Glutamatergic neuron (in vitro differentiated cells): Measurements from ENCODE around the gene ANKRD60. TPM values are rescaled to one million over a fixed set of nuclear protein-coding genes. Genes with fewer than 3 reads are reported as not detected.

Experiments
- DNase-seq: peaks from one replicate; pipeline ENCODE4 v3.0.0; 2022
- H3K27ac Mint-ChIP-seq: one replicate; pipeline ENCODE4 v1.8.0; 2020; ENCODE audit warnings: mild to moderate bottlenecking, mixed read lengths, inconsistent platforms; ENCODE audit not compliant: unreplicated experiment
- H3K27me3 Mint-ChIP-seq: one replicate; pipeline ENCODE4 v1.8.0; 2020; ENCODE audit warnings: mild to moderate bottlenecking, moderate library complexity, mixed read lengths, inconsistent platforms; ENCODE audit not compliant: unreplicated experiment
- H3K36me3 Mint-ChIP-seq: one replicate; pipeline ENCODE4 v1.8.0; 2020; ENCODE audit warnings: mild to moderate bottlenecking, mixed read lengths, inconsistent platforms; ENCODE audit not compliant: unreplicated experiment
- H3K4me1 Mint-ChIP-seq: one replicate; pipeline ENCODE4 v1.8.0; 2020; ENCODE audit warnings: mild to moderate bottlenecking, low read depth, mixed read lengths, inconsistent platforms; ENCODE audit not compliant: unreplicated experiment
- H3K4me3 Mint-ChIP-seq: one replicate; pipeline ENCODE4 v1.8.0; 2020; ENCODE audit warnings: mild to moderate bottlenecking, mixed read lengths, inconsistent platforms; ENCODE audit not compliant: unreplicated experiment
- H3K9me3 Mint-ChIP-seq: one replicate; pipeline ENCODE4 v1.8.0; 2020; ENCODE audit warnings: mild to moderate bottlenecking, moderate library complexity, mixed read lengths, inconsistent platforms; ENCODE audit not compliant: unreplicated experiment
- CTCF ChIP-seq: fragments of 200-600 bp; sonication (generic); IDR thresholded peaks from one replicate; pipeline ENCODE4 v1.5.0; 2021; ENCODE audit not compliant: partially characterized antibody, unreplicated experiment
- total RNA-seq: library from RNA; stranded (reverse); fragmentation: NEBNext Ultra II Directional; extraction: Animal tissue kit (Norgen Biotek cat#: 25700); gene quantifications from one replicate; pipeline ENCODE4 v1.2.1, GENCODE V29; 2021; ENCODE audit not compliant: unreplicated experiment

The ANKRD60 gene
- total RNA-seq, 1 donor from 2014 or later = not detected

- Mint-ChIP-seq H3K36me3 (no peaks in the 10 kb centered on the region), H3K27me3 (peaks cover 4% of the 10 kb centered on the region), H3K9me3 (peaks cover 7% of the 10 kb centered on the region), H3K4me3 (no peak overlapping the region), H3K27ac (no peak overlapping the region), H3K4me1 (peaks cover 2% of the 10 kb centered on the region)
- TF ChIP-seq CTCF = peak; percentile 100
- peak; percentile 93 for DNase-seq
These were observed 18.6 kb downstream of the ANKRD60 start for GRCh38 chr20:58209652-58210397.

GRCh38 chr20:58208944-58209343 lies 19.5 kb downstream of the ANKRD60 start:
- TF ChIP-seq CTCF = no peak
- H3K27me3 Mint-ChIP-seq = peaks cover 4% of the 10 kb centered on the region

GRCh38 chr20:58205850-58206249 lies 22.6 kb downstream of the ANKRD60 start:
- no peak overlapping the region for H3K4me3 Mint-ChIP-seq
- peaks cover 8% of the 10 kb centered on the region for H3K9me3 Mint-ChIP-seq
- no peaks in the 10 kb centered on the region for H3K4me1 Mint-ChIP-seq
- TF ChIP-seq CTCF = no peak
- peaks cover 3% of the 10 kb centered on the region for H3K27me3 Mint-ChIP-seq
- DNase-seq = no peak
- no peak overlapping the region for H3K27ac Mint-ChIP-seq
- no peaks in the 10 kb centered on the region for H3K36me3 Mint-ChIP-seq

More at GRCh38 chr20:58208944-58209343, 19.5 kb downstream of the ANKRD60 start:
- peaks cover 2% of the 10 kb centered on the region for H3K4me1 Mint-ChIP-seq
- no peaks in the 10 kb centered on the region for H3K36me3 Mint-ChIP-seq
- DNase-seq = no peak
- H3K4me3 Mint-ChIP-seq = no peak overlapping the region
- H3K9me3 Mint-ChIP-seq = peaks cover 8% of the 10 kb centered on the region
- H3K27ac Mint-ChIP-seq = no peak overlapping the region

- H3K27ac Mint-ChIP-seq = no peak overlapping the region
- H3K27me3 Mint-ChIP-seq = peaks cover 8% of the 10 kb centered on the region
- peaks cover 13% of the 10 kb centered on the region for H3K9me3 Mint-ChIP-seq
- H3K4me1 Mint-ChIP-seq = peaks cover 7% of the 10 kb centered on the region
- H3K36me3 Mint-ChIP-seq = peaks cover 3% of the 10 kb centered on the region
- no peak for TF ChIP-seq CTCF
- H3K4me3 Mint-ChIP-seq = no peak overlapping the region
- no peak for DNase-seq
These were observed 26.4 kb downstream of the ANKRD60 start for GRCh38 chr20:58202044-58202443.

- Mint-ChIP-seq H3K4me3 (no peak overlapping the region), H3K27me3 (peaks cover 10% of the 10 kb centered on the region), H3K4me1 (peaks cover 8% of the 10 kb centered on the region), H3K27ac (no peak overlapping the region), H3K36me3 (peaks cover 7% of the 10 kb centered on the region), H3K9me3 (peaks cover 14% of the 10 kb centered on the region)
- TF ChIP-seq CTCF = no peak
- DNase-seq = no peak
These were observed 26.8 kb downstream of the ANKRD60 start for GRCh38 chr20:58201616-58202015.
